ENCODE results near the gene PTPRA.
A peak's percentile ranks its signal among the peaks of the same experiment; 100 is the strongest.

The PTPRA gene

GRCh38 chr20:2849529-2849928 lies 23.8 kb upstream of the PTPRA start:
- Histone ChIP-seq H3K4me1 (ENCODE audit: control insufficient read depth in 2 of 2, insufficient read depth in 1 of 2, low read depth in 1 of 2, low read length in 2 of 2) (peaks cover 2 to 6% of the 10 kb centered on the region in 2 donors), H3K4me3 (ENCODE audit: low read length in 2 of 2) (no peak overlapping the region), H3K36me3 (replicated peaks in 1 of 2; ENCODE audit: control insufficient read depth in 2 of 2, insufficient read depth in 2 of 2, low read length in 2 of 2) (peaks cover 0 to 1% of the 10 kb centered on the region in 2 donors), H3K23ac (ENCODE audit: low read depth, low read length, poor library complexity) (no peak overlapping the region), H3K9me3 (replicated peaks in 1 of 2; ENCODE audit: control insufficient read depth in 2 of 2, insufficient read depth in 1 of 2, low read depth in 1 of 2, low read length in 2 of 2) (no peaks in the 10 kb centered on the region), H2BK5ac (ENCODE audit: low read length) (no peak overlapping the region), H3K18ac (ENCODE audit: low read length) (no peak overlapping the region), H4K91ac (ENCODE audit: low read depth, low read length, poor library complexity) (no peak overlapping the region), H4K8ac (ENCODE audit: low read depth, low read length) (no peak overlapping the region), H2AFZ (ENCODE audit: low read length) (no peak overlapping the region), H3K9ac (ENCODE audit: low read depth, low read length, poor library complexity) (no peak overlapping the region), H3K27ac (replicated peaks; ENCODE audit: low read length) (no peak overlapping the region), H3K79me1 (ENCODE audit: low read depth, low read length) (no peaks in the 10 kb centered on the region), H2BK120ac (ENCODE audit: low read depth, low read length) (no peak overlapping the region), H3K4me2 (ENCODE audit: insufficient read depth, low read length, poor library complexity, severe bottlenecking) (no peak overlapping the region), H2BK15ac (ENCODE audit: low read length) (no peak overlapping the region), H3K14ac (ENCODE audit: low read length) (no peak overlapping the region), H2AK5ac (ENCODE audit: low read depth, low read length) (no peak overlapping the region), H3K27me3 (ENCODE audit: control insufficient read depth in 3 of 3, insufficient read depth in 3 of 3, low read depth in 1 of 3, low read length in 3 of 3) (no peaks in the 10 kb centered on the region), H2BK12ac (ENCODE audit: low read length) (no peak overlapping the region), H3K4ac (ENCODE audit: low read length) (no peak overlapping the region)
- no peak for DNase-seq (ENCODE audit: low spot score)
- WGBS, 2 donors (ENCODE audit: extremely low coverage in 2 of 2, insufficient read length in 2 of 2, insufficient replicate concordance in 1 of 2), result no CpG with 5 or more reads among the region's 4 CpGs

DNA sequence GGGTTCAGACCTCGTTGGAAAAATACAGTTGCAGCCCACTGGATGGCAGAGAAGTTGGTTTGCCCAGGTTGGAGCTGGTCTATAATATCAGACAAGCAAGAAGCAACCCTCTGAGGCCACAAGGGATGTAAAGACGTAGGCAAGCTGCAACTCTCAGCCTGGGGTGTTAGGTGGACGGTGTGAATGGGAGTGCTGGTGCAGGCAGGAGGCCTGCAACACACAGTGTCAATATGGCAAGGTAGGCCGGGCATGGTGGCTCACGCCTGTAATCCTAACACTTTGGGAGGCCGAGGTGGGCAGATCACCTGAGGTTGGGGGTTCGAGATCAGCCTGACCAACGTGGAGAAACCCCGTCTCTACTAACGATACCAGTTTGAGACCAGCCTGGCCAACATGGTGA lies 22.2 kb upstream of the PTPRA start:
- H4K91ac ChIP-seq (ENCODE audit: low read depth, low read length, poor library complexity), result no peak overlapping the region
- H3K9me3 ChIP-seq (replicated peaks in 1 of 2; ENCODE audit: control insufficient read depth in 2 of 2, insufficient read depth in 1 of 2, low read depth in 1 of 2, low read length in 2 of 2), result no peaks in the 10 kb centered on the region
- H3K4me2 ChIP-seq (ENCODE audit: insufficient read depth, low read length, poor library complexity, severe bottlenecking), result no peak overlapping the region
- H2AFZ ChIP-seq (ENCODE audit: low read length), result no peak overlapping the region
- H3K18ac ChIP-seq (ENCODE audit: low read length), result no peak overlapping the region
- no peak overlapping the region for H2BK5ac ChIP-seq (ENCODE audit: low read length)
- H3K23ac ChIP-seq (ENCODE audit: low read depth, low read length, poor library complexity), result no peak overlapping the region
- H3K27ac ChIP-seq (replicated peaks; ENCODE audit: low read length), result no peak overlapping the region
- no peak overlapping the region for H3K14ac ChIP-seq (ENCODE audit: low read length)
- no peak overlapping the region for H2AK5ac ChIP-seq (ENCODE audit: low read depth, low read length)
- no peak for DNase-seq (ENCODE audit: low spot score)
- no peak overlapping the region for H2BK120ac ChIP-seq (ENCODE audit: low read depth, low read length)
- no peaks in the 10 kb centered on the region for H3K27me3 ChIP-seq (ENCODE audit: control insufficient read depth in 3 of 3, insufficient read depth in 3 of 3, low read depth in 1 of 3, low read length in 3 of 3)
- H2BK12ac ChIP-seq (ENCODE audit: low read length), result no peak overlapping the region
- H4K8ac ChIP-seq (ENCODE audit: low read depth, low read length), result no peak overlapping the region
- no peak overlapping the region for H3K4me3 ChIP-seq (ENCODE audit: low read length in 2 of 2)
- H3K4me1 ChIP-seq (ENCODE audit: control insufficient read depth in 2 of 2, insufficient read depth in 1 of 2, low read depth in 1 of 2, low read length in 2 of 2), result peaks cover 2 to 4% of the 10 kb centered on the region in 2 donors
- no CpG with 5 or more reads among the region's 10 CpGs for WGBS, 2 donors (ENCODE audit: extremely low coverage in 2 of 2, insufficient read length in 2 of 2, insufficient replicate concordance in 1 of 2)
- peaks cover 0 to 1% of the 10 kb centered on the region in 2 donors for H3K36me3 ChIP-seq (replicated peaks in 1 of 2; ENCODE audit: control insufficient read depth in 2 of 2, insufficient read depth in 2 of 2, low read length in 2 of 2)
- H2BK15ac ChIP-seq (ENCODE audit: low read length), result no peak overlapping the region
- no peak overlapping the region for H3K9ac ChIP-seq (ENCODE audit: low read depth, low read length, poor library complexity)
- no peak overlapping the region for H3K4ac ChIP-seq (ENCODE audit: low read length)
- H3K79me1 ChIP-seq (ENCODE audit: low read depth, low read length), result no peaks in the 10 kb centered on the region

GRCh38 chr20:2858591-2858990 lies 14.7 kb upstream of the PTPRA start:
- no peak overlapping the region for H2BK5ac ChIP-seq (ENCODE audit: low read length)
- no peak for DNase-seq (ENCODE audit: low spot score)
- H2BK120ac ChIP-seq (ENCODE audit: low read depth, low read length), result no peak overlapping the region
- no CpG with 5 or more reads among the region's 2 CpGs for WGBS, 2 donors (ENCODE audit: extremely low coverage in 2 of 2, insufficient read length in 2 of 2, insufficient replicate concordance in 1 of 2)
- H3K18ac ChIP-seq (ENCODE audit: low read length), result no peak overlapping the region
- no peak overlapping the region for H3K4ac ChIP-seq (ENCODE audit: low read length)
- H3K27ac ChIP-seq (replicated peaks; ENCODE audit: low read length), result no peak overlapping the region
- H3K36me3 ChIP-seq (replicated peaks in 1 of 2; ENCODE audit: control insufficient read depth in 2 of 2, insufficient read depth in 2 of 2, low read length in 2 of 2), result peaks cover 14 to 30% of the 10 kb centered on the region in 2 donors
- no peaks in the 10 kb centered on the region for H3K27me3 ChIP-seq (ENCODE audit: control insufficient read depth in 3 of 3, insufficient read depth in 3 of 3, low read depth in 1 of 3, low read length in 3 of 3)
- no peak overlapping the region for H3K9ac ChIP-seq (ENCODE audit: low read depth, low read length, poor library complexity)
- no peak overlapping the region for H3K23ac ChIP-seq (ENCODE audit: low read depth, low read length, poor library complexity)
- H3K14ac ChIP-seq (ENCODE audit: low read length), result no peak overlapping the region
- H2AK5ac ChIP-seq (ENCODE audit: low read depth, low read length), result no peak overlapping the region
- H4K8ac ChIP-seq (ENCODE audit: low read depth, low read length), result no peak overlapping the region
- no peak overlapping the region for H3K4me3 ChIP-seq (ENCODE audit: low read length in 2 of 2)
- H3K9me3 ChIP-seq (replicated peaks in 1 of 2; ENCODE audit: control insufficient read depth in 2 of 2, insufficient read depth in 1 of 2, low read depth in 1 of 2, low read length in 2 of 2), result no peaks in the 10 kb centered on the region
- no peak overlapping the region for H3K4me2 ChIP-seq (ENCODE audit: insufficient read depth, low read length, poor library complexity, severe bottlenecking)
- H2BK15ac ChIP-seq (ENCODE audit: low read length), result no peak overlapping the region
- no peak overlapping the region for H2AFZ ChIP-seq (ENCODE audit: low read length)
- H3K79me1 ChIP-seq (ENCODE audit: low read depth, low read length), result no peaks in the 10 kb centered on the region
- H3K4me1 ChIP-seq (ENCODE audit: control insufficient read depth in 2 of 2, insufficient read depth in 1 of 2, low read depth in 1 of 2, low read length in 2 of 2), result no peaks in the 10 kb centered on the region
- H2BK12ac ChIP-seq (ENCODE audit: low read length), result no peak overlapping the region
- no peak overlapping the region for H4K91ac ChIP-seq (ENCODE audit: low read depth, low read length, poor library complexity)

GRCh38 chr20:2859330-2860121 lies 13.8 kb upstream of the PTPRA start:
- Histone ChIP-seq H2AK5ac (ENCODE audit: low read depth, low read length) (no peak overlapping the region), H3K23ac (ENCODE audit: low read depth, low read length, poor library complexity) (no peak overlapping the region), H2AFZ (ENCODE audit: low read length) (no peak overlapping the region), H2BK15ac (ENCODE audit: low read length) (no peak overlapping the region), H3K4me3 (ENCODE audit: low read length in 2 of 2) (no peak overlapping the region), H3K14ac (ENCODE audit: low read length) (no peak overlapping the region), H2BK120ac (ENCODE audit: low read depth, low read length) (no peak overlapping the region), H3K27ac (replicated peaks; ENCODE audit: low read length) (no peak overlapping the region), H3K4ac (ENCODE audit: low read length) (no peak overlapping the region), H3K18ac (ENCODE audit: low read length) (no peak overlapping the region), H3K79me1 (ENCODE audit: low read depth, low read length) (no peaks in the 10 kb centered on the region), H4K91ac (ENCODE audit: low read depth, low read length, poor library complexity) (no peak overlapping the region), H2BK12ac (ENCODE audit: low read length) (no peak overlapping the region), H3K4me2 (ENCODE audit: insufficient read depth, low read length, poor library complexity, severe bottlenecking) (no peak overlapping the region), H3K9ac (ENCODE audit: low read depth, low read length, poor library complexity) (peak overlapping the region; percentile 13), H3K36me3 (replicated peaks in 1 of 2; ENCODE audit: control insufficient read depth in 2 of 2, insufficient read depth in 2 of 2, low read length in 2 of 2) (peaks cover 15 to 38% of the 10 kb centered on the region in 2 donors), H2BK5ac (ENCODE audit: low read length) (no peak overlapping the region), H3K27me3 (ENCODE audit: control insufficient read depth in 3 of 3, insufficient read depth in 3 of 3, low read depth in 1 of 3, low read length in 3 of 3) (no peaks in the 10 kb centered on the region), H3K4me1 (ENCODE audit: control insufficient read depth in 2 of 2, insufficient read depth in 1 of 2, low read depth in 1 of 2, low read length in 2 of 2) (no peaks in the 10 kb centered on the region), H3K9me3 (replicated peaks in 1 of 2; ENCODE audit: control insufficient read depth in 2 of 2, insufficient read depth in 1 of 2, low read depth in 1 of 2, low read length in 2 of 2) (no peaks in the 10 kb centered on the region), H4K8ac (ENCODE audit: low read depth, low read length) (no peak overlapping the region)
- no peak for DNase-seq (ENCODE audit: low spot score)
- WGBS, 2 donors (ENCODE audit: extremely low coverage in 2 of 2, insufficient read length in 2 of 2, insufficient replicate concordance in 1 of 2), result no CpG with 5 or more reads among the region's 4 CpGs
